Measurements from ENCODE around the gene LDLRAD4.

The LDLRAD4 gene

DNA sequence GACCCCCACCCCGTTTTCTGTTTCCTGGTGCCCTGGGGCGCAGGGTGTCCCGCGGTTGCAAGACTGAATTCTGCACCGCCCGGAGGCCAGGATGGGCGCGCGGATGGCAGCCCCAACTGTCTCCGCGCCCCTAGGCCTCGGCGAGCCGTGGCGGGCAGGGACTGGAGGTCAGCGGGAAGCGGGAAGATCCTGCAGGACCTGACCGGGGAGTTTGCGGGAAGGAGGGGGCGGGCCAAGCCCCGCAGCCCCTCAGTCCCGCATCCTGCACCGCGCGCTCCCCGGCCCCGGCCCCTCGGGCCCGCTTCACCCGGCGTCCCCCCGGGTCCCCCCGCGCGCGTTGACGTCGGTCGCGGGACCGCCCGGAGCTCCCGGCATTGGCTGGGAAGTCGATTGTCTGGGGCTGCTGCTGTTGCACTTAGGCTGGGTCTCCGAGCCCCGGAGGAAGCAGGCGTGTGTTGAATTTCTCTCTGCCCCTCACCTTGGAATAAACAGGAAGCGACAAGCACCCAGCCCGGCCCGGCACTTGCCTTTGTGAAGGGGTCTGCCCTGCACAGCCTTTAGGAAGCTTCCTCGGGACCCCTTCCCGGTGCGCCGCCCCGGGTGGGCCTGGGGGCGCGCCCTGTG, at the start of gene LDLRAD4:
Gene LDLRAD4 (plus strand): TSS at position 393 of the 624 bp plus-strand sequence.
- DNase-seq (ENCODE audit: low read depth in 2 of 2) = peak in 1 of 2 donors; percentile 18

- no peak for DNase-seq (ENCODE audit: low read depth in 2 of 2)
Measured at GRCh38 chr18:13173578-13174145, 44.9 kb upstream of the LDLRAD4 start.

- DNase-seq (ENCODE audit: low read depth in 2 of 2) = no peak
Measured at GRCh38 chr18:13175266-13175665, 43.3 kb upstream of the LDLRAD4 start.

GRCh38 chr18:13175754-13176210, 42.8 kb upstream of the LDLRAD4 start:
- no peak for DNase-seq (ENCODE audit: low read depth in 2 of 2)

DNA sequence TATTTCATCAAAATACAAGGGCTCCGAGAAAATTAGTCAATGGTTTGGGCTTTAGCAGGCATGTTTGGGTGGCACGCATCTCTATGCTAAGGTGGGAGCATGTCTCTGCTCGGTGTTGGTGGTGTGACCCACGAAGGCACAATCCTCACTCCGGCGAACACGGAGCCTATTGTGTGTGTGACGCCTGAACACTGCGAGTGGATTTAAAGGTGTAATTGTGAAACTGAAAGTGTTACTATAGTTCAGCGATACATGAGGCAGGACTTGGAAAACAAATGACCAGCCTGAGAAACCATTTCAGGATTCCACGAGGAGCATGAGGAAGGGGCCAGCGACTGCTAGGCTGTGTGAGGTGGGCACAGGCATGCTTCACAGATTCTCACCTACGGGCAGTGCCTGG, 41.7 kb upstream of the LDLRAD4 start:
- no peak for DNase-seq (ENCODE audit: low read depth in 2 of 2)

DNA sequence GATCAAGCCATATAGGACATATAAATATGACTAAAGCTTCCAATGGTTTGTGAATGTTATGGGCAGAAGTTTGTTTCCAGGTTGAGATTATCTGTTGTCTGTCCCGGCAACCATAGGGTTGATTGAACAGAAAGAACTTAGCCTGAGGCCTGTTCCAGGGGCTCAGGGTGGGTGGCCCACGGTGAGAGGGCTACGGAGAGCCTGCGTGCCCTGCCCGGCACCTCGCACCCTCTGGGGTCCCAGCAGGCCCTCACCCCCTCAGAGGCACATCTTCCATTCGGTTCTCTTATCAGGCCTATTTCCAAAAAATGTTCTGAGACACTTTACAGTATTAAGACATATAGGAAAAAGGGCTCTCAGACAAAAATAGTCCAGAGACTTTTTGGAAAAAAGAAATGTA, 40.4 kb upstream of the LDLRAD4 start:
- no peak for DNase-seq (ENCODE audit: low read depth in 2 of 2)

DNA sequence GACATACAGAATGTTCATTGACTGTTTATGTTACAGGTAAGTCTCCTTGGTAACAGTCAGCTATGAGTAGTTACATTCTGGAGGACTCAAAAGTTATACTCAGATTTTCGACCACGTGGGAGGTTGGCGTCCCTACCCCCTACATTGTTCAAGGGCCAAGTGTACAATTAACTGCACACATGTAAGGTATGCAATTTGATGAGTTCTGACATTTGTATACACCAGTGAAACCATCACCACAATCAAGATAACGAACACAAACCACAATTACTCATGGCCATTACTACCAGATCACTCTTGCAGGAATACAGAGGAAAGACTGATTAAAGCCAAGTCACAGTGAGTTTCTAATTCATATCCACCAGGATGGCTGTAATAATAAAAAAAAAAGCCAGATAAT, 39.6 kb upstream of the LDLRAD4 start:
- DNase-seq (ENCODE audit: low read depth in 2 of 2) = no peak

- no peak for DNase-seq (ENCODE audit: low read depth in 2 of 2)
Measured at GRCh38 chr18:13179566-13180113, 38.9 kb upstream of the LDLRAD4 start.

- no peak for DNase-seq (ENCODE audit: low read depth in 2 of 2)
Measured at GRCh38 chr18:13180614-13181375, 37.8 kb upstream of the LDLRAD4 start.

DNA sequence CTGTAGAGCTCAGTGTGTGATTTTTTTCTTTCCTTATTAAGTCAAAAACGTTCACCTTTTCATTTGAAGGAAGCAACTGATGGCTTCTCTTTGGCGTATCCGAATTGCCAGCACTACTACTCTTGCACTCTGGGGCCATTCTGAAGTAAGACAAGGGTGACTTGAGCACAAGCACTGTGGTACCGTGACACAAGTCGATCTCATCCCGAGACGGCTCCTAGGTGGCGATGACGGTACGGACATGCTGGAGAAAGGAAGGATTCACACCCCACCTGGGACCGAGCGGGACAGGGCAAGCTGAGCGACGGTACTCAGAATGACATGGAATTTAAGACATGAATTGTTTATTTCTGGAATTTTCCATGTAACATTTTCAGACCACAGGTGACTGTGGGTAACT, 36.8 kb upstream of the LDLRAD4 start:
- no peak for DNase-seq (ENCODE audit: low read depth in 2 of 2)

DNA sequence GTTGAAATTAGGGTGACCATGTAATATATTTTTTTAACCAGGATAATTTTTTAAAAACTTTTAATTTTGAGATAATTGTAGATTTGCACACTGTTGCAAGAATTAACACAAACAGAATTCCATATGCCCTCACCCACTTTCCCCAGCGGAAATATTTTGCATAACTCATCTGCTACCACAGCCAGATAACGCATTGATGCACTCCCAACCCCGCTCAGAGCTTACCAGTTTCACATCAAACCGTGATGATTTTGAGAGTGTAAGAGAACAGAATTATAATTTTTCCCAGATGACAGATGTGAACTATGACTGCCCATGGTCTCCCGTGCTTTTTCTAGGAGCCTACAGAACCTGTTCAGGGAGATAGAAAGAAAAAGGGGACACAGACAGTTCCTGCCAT, 35.2 kb upstream of the LDLRAD4 start:
- DNase-seq (ENCODE audit: low read depth in 2 of 2) = no peak

DNA sequence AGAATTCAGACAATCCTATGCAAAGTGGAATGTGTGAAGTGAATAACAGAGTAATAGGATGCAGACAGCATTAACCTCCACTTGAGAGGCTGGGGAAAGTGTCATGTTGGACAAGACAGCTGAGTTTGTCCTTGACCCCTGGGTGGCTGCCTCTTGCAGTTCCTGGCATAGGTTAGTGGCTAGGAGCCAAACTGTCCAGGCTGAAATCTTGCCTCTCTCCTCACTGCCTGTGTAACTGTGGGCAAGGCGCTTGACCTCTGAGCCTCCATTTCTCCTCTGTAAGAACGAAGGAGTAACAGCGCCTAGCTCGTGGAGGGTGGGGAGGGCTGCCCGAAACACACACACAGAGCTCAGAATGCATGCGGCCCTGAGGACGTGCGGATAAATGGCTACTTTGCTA, 34.8 kb upstream of the LDLRAD4 start:
- DNase-seq (ENCODE audit: low read depth in 2 of 2) = no peak

DNA sequence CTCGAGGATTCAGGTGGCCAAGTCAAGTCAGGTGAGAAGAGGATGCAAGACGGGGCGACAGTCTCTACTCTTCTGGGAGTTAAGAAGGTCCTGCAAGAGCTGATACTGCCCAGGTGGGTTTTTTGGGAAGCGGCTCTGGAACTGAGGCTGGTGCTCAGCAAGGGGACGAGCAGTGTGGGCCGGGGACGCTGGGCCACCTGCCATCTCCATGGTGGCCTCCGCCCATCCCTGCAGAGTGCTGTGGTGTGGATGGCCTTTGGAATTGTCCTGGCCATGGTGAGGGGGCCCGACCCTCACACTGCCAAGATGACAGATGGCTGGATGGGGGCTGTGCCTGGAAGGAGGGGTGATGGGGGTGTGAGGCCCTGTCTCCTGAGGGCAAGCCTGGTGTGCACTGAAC, 34.2 kb upstream of the LDLRAD4 start:
- no peak for DNase-seq (ENCODE audit: low read depth in 2 of 2)

GRCh38 chr18:13185675-13186198, 32.8 kb upstream of the LDLRAD4 start:
- DNase-seq (ENCODE audit: low read depth in 2 of 2) = no peak

GRCh38 chr18:13186687-13187086, 31.9 kb upstream of the LDLRAD4 start:
- no peak for DNase-seq (ENCODE audit: low read depth in 2 of 2)

- DNase-seq (ENCODE audit: low read depth in 2 of 2) = no peak
Measured at GRCh38 chr18:13187498-13187897, 31.1 kb upstream of the LDLRAD4 start.

- no peak for DNase-seq (ENCODE audit: low read depth in 2 of 2)
Measured at GRCh38 chr18:13191031-13191430, 27.5 kb upstream of the LDLRAD4 start.

GRCh38 chr18:13191779-13192178, 26.8 kb upstream of the LDLRAD4 start:
- no peak for DNase-seq (ENCODE audit: low read depth in 2 of 2)

- no peak for DNase-seq (ENCODE audit: low read depth in 2 of 2)
Measured at GRCh38 chr18:13192970-13193369, 25.6 kb upstream of the LDLRAD4 start.

DNA sequence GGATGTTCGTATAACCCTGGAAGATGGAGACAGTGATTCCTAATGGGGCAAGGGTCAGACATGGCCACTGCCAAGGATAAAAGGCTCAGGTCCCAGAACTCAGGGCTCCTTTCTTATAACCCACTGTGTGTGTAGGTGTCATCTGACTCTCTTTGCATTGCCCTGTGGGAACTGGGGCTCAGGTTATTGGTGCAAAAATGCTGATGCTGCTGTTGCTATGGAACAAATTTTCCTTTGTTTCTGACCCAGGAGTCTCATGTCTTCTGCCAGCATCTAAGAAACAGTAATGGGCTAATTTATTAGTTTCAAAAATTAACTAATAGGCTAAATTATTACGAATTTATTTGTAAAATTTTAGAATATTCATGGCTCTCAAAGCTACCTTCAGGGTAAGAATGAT, 24.3 kb upstream of the LDLRAD4 start:
- DNase-seq (ENCODE audit: low read depth in 2 of 2) = no peak

- no peak for DNase-seq (ENCODE audit: low read depth in 2 of 2)
Measured at GRCh38 chr18:13198701-13199100, 19.9 kb upstream of the LDLRAD4 start.

- no peak for DNase-seq (ENCODE audit: low read depth in 2 of 2)
Measured at GRCh38 chr18:13199169-13199568, 19.4 kb upstream of the LDLRAD4 start.

GRCh38 chr18:13201292-13201691, 17.3 kb upstream of the LDLRAD4 start:
- DNase-seq (ENCODE audit: low read depth in 2 of 2) = no peak
